K562 (cell line): ENCODE measurements around the gene NAA80. TPM values are rescaled to one million over a fixed set of nuclear protein-coding genes. Genes with fewer than 3 reads are reported as not detected.

Experiments
- ATAC-seq: fragments of 200-7000 bp; cut with Tn5 transposase; 3 replicates; pipeline ENCODE4 v1.9.1; 2020; ENCODE audit warnings: moderate library complexity
- BruUV-seq: library from RNA; stranded (reverse); fragments of 400-500 nt; replicated peaks from 2 replicates; lab custom pipeline; 2021; lab: Mats Ljungman, UMichigan
- CTCF ChIA-PET: fragments of 300-600 bp; formaldehyde crosslinking; extraction: SDS; loops from one replicate; lab custom pipeline; 2021; ENCODE audit warnings: low intra/inter-chr PET ratio; lab: Yijun Ruan, JAX
- POLR2A ChIA-PET: fragments of 300-600, 350-650 bp; sonication (Branson Sonifier 250); formaldehyde crosslinking; extraction: SDS; loops from one replicate; lab custom pipeline; 2021; ENCODE audit warnings: antibody characterized with exemption, inconsistent platforms; lab: Yijun Ruan, JAX
- DNase-seq, 4 experiments: peaks; one replicate each; pipeline versions ENCODE4 v3.0.0 to v3.0.0-alpha.2; 2011 to 2018; ENCODE audit warnings: low spot score in 3 of 4, mixed read lengths in 3 of 4; ENCODE audit errors: extremely low read depth in 1 of 4
- FAIRE-seq: peaks from 2 replicates; lab custom pipeline; 2011; peaks lifted over from hg19 to GRCh38; lab: Jason Lieb, UNC
- H2AFZ ChIP-seq: 2 replicates; pipeline ENCODE4 v1.6.0; 2011; ENCODE audit warnings: low read depth, low read length, control low read depth, inconsistent platforms
- H3K27ac ChIP-seq: fragments of 200-600 bp; 3 replicates; pipeline ENCODE4 v1.8.0; 2011; ENCODE audit warnings: low read depth, mild to moderate bottlenecking, control low read depth, inconsistent platforms, low read length, moderate library complexity, mixed read lengths; ENCODE audit errors: extremely low read depth
- H3K27me3 ChIP-seq, 2 experiments: fragments of 300-600 bp in 1 of 2; 2 replicates in 1 of 2; 3 replicates in 1 of 2; pipeline versions ENCODE4 v1.6.0 to v1.8.0; 2011; ENCODE audit warnings: inconsistent platforms in 2 of 2, low read length in 2 of 2, mild to moderate bottlenecking in 1 of 2, mixed read lengths in 1 of 2, moderate library complexity in 1 of 2; ENCODE audit not compliant: control insufficient read depth in 2 of 2, insufficient read depth in 2 of 2
- H3K36me3 ChIP-seq: fragments of 300-600 bp; 3 replicates; pipeline ENCODE4 v1.8.0; 2011; ENCODE audit warnings: mild to moderate bottlenecking, low read length, inconsistent platforms; ENCODE audit not compliant: control insufficient read depth, insufficient read depth
- H3K4me1 ChIP-seq, 2 experiments: fragments of 200-600 bp in 1 of 2; replicated peaks in 1 of 2; 2 replicates in 1 of 2; 3 replicates in 1 of 2; pipeline versions ENCODE4 v1.5.1 to v1.8.0; 2011; ENCODE audit warnings: inconsistent platforms in 2 of 2, low read length in 2 of 2, mild to moderate bottlenecking in 1 of 2, mixed read lengths in 1 of 2, moderate library complexity in 1 of 2; ENCODE audit not compliant: control insufficient read depth in 2 of 2, insufficient read depth in 2 of 2
- H3K4me2 ChIP-seq: 2 replicates; pipeline ENCODE4 v1.6.1; 2011; ENCODE audit warnings: low read length, control low read depth, inconsistent platforms, mixed read lengths; ENCODE audit not compliant: insufficient read depth
- H3K4me3 ChIP-seq: fragments of 200-600 bp; sonication (generic), shearing (Covaris generic); 2 replicates; pipeline ENCODE4 v1.5.1; 2016; ENCODE audit warnings: control low read depth, inconsistent platforms
- H3K79me2 ChIP-seq: fragments of 200-600 bp; 3 replicates; pipeline ENCODE4 v1.8.0; 2011; ENCODE audit warnings: low read length, inconsistent platforms; ENCODE audit not compliant: control insufficient read depth, insufficient read depth
- H3K9ac ChIP-seq, 2 experiments: 2 replicates each; pipeline versions ENCODE4 v1.6.0 to v1.6.1; 2011; ENCODE audit warnings: low read depth in 2 of 2, low read length in 2 of 2, control low read depth in 1 of 2, inconsistent platforms in 1 of 2, mild to moderate bottlenecking in 1 of 2, mixed read lengths in 1 of 2; ENCODE audit not compliant: insufficient read depth in 1 of 2
- H3K9me1 ChIP-seq: one replicate; pipeline ENCODE4 v1.6.0; 2011; ENCODE audit warnings: inconsistent platforms, mild to moderate bottlenecking, low read length, moderate library complexity; ENCODE audit not compliant: control insufficient read depth, insufficient read depth
- H3K9me3 ChIP-seq: replicated peaks from 2 replicates; pipeline ENCODE4 v1.5.1; 2011; ENCODE audit warnings: low read depth, low read length, inconsistent platforms; ENCODE audit not compliant: control insufficient read depth, insufficient read depth
- H4K20me1 ChIP-seq: replicated peaks from 2 replicates; pipeline ENCODE4 v1.6.1; 2011; ENCODE audit warnings: low read length, inconsistent platforms, mixed read lengths; ENCODE audit not compliant: control insufficient read depth, insufficient read depth
- COPS2 ChIP-seq: fragments of 450-650 bp; conservative IDR thresholded peaks from 2 replicates; pipeline ENCODE4 v1.6.1; 2016; ENCODE audit warnings: mild to moderate bottlenecking, moderate library complexity
- EGR1 ChIP-seq: fragments of 450-650 bp; conservative IDR thresholded peaks from 2 replicates; pipeline ENCODE4 v1.6.1; 2017; ENCODE audit warnings: mild to moderate bottlenecking
- EWSR1 ChIP-seq: fragments of 450-650 bp; IDR thresholded peaks from 2 replicates; pipeline ENCODE4 v1.6.1; 2018; ENCODE audit warnings: borderline replicate concordance, mild to moderate bottlenecking, low read depth, moderate library complexity; ENCODE audit not compliant: partially characterized antibody
- FOS ChIP-seq: IDR thresholded peaks from 3 replicates; pipeline ENCODE4 v1.6.1; 2011; ENCODE audit not compliant: insufficient read length; ENCODE audit errors: extremely low read depth
- FUS ChIP-seq: fragments of 200-400 bp; formaldehyde crosslinking; optimal IDR thresholded peaks from 2 replicates; pipeline ENCODE3; 2017; ENCODE audit warnings: low read depth, low read length
- HNRNPK ChIP-seq: fragments of 200-400 bp; formaldehyde crosslinking; IDR thresholded peaks from one replicate; pipeline ENCODE4 v1.6.1; 2018; ENCODE audit warnings: mild to moderate bottlenecking, low read depth, low read length; ENCODE audit not compliant: poor library complexity, severe bottlenecking
- IRF2 ChIP-seq: sonication (generic); formaldehyde crosslinking; IDR thresholded peaks from 2 replicates; pipeline ENCODE4 v1.8.1; 2022; ENCODE audit warnings: mild to moderate bottlenecking, missing genetic modification reagents
- MCM5 ChIP-seq: fragments of 450-650 bp; IDR thresholded peaks from 2 replicates; pipeline ENCODE4 v1.6.1; 2016; ENCODE audit warnings: low read depth
- TCF3 ChIP-seq: sonication (generic); formaldehyde crosslinking; IDR thresholded peaks from 2 replicates; pipeline ENCODE4 v1.4.0; 2020; ENCODE audit warnings: mild to moderate bottlenecking, missing genetic modification reagents
- ZNF282 ChIP-seq: sonication (generic); formaldehyde crosslinking; IDR thresholded peaks from 2 replicates; pipeline ENCODE4 v1.8.1; 2023; ENCODE audit warnings: missing genetic modification reagents
- WGBS: fragments of 100-300 bp; shearing (Covaris generic); methylation state at CpG from one replicate; pipeline ENCODE4 v1.1.6; 2016; ENCODE audit warnings: low coverage, mixed read lengths; ENCODE audit not compliant: insufficient coverage; ENCODE audit errors: missing lambda C conversion rate; 5-methylcytosine and 5-hydroxymethylcytosine counted together
- in situ Hi-C: fragments of 300-500 bp; cut with MboI; formaldehyde crosslinking; loops from 4 replicates; pipeline ENCODE4 v1.15.0; 2018; ENCODE audit warnings: inconsistent platforms, mixed read lengths
- intact Hi-C: fragments of 100-400 bp; cut with micrococcal nuclease; formaldehyde crosslinking; loops from 2 replicates; pipeline ENCODE4 v1.14.2; 2022
- polyA plus RNA-seq, 8 experiments: library from polyadenylated mRNA; depleted of rRNA in 4 of 8; stranded (reverse) in 5 of 8; unstranded in 3 of 8; fragments of >200 nt; fragmentation: Nextera tagmentation in 2 of 8; fragmentation: Illumina TruSeq in 1 of 8; extraction: Ambion mirVana in 2 of 8; extraction: Trizol in 1 of 8; gene quantifications; 2 replicates each; pipeline versions ENCODE4 v1.2.1 to v1.2.3, GENCODE V29; 2011 to 2014; ENCODE audit warnings: inconsistent platforms in 1 of 8, missing spikeins in 1 of 8
- total RNA-seq, 7 experiments: library from RNA; depleted of rRNA in 6 of 7; stranded (reverse); fragments of >200 nt in 6 of 7; fragmentation: Illumina TruSeq in 2 of 7; extraction: Trizol in 2 of 7; gene quantifications; 2 replicates each; pipeline versions ENCODE4 v1.2.1 to v1.2.3, GENCODE V29; 2011 to 2021; ENCODE audit warnings: low replicate concordance in 1 of 7
- TF ChIP-seq, protein P1 (sequence below): fragments of 450-650 bp; IDR thresholded peaks from 2 replicates; pipeline ENCODE4 v1.6.1; 2018; ENCODE audit warnings: mild to moderate bottlenecking, low read depth; ENCODE audit not compliant: partially characterized antibody

Gene NAA80
- total and polyA plus RNA-seq, 9 of the 15 experiments (the other 6 are each of a cell fraction or from before 2014, with no cell fraction given), result 0.82 to 24.0 (median 8.6) TPM

DNA sequence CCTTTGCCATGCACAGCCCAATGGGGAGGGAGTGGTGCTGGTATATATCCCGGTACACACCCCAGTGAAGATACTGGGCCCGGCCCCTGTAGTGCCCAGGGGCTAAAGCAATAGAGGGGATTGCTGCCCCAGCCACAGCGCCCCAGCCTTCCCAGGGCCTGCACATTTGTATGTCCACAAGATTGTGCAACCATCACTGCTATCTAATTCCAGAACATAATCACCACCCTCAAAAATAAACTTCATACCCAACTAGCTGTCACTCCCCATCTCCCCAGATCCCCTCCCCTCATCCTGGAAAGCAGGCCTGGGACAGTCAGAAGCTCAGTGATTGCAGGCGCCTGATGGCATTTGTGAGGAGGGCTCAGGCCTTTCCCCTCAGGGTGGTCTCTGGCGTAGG is 49.7 kb downstream of the NAA80 start:
- H3K79me2 ChIP-seq, result peaks cover 21% of the 10 kb centered on the region
- H3K4me2 ChIP-seq, result no peak overlapping the region
- in situ Hi-C loops (no loop called here), intact Hi-C loops (no loop called here)
- H3K9ac ChIP-seq, result peak overlapping the region in 1 of 2 experiments; percentile 20; a peak in 1 of 4 replicates
- DNase-seq, result no peak
- H2AFZ ChIP-seq, result no peak overlapping the region
- peaks cover 4% of the 10 kb centered on the region; the same call in 1 of the 3 replicates for H3K36me3 ChIP-seq
- no peaks in the 10 kb centered on the region for H3K9me3 ChIP-seq
- H3K27me3 ChIP-seq, result no peaks in the 10 kb centered on the region
- POLR2A ChIA-PET, result interaction anchor here (1.3 kb wide), 1 partner anchor 14 kb away, joined by 4 read pairs; the partner anchor contains the start of gene GNAI2
- CTCF ChIA-PET, result no interaction called here
- no peak overlapping the region for H3K27ac ChIP-seq
- H4K20me1 ChIP-seq, result no peaks in the 10 kb centered on the region
- TF ChIP-seq HNRNPK (no peak), EWSR1 (no peak), COPS2 (no peak), MCM5 (no peak), IRF2 (CRISPR knock-in tag) (no peak), ZNF282 (CRISPR knock-in tag) (no peak), EGR1 (no peak), FOS (no peak), FUS (no peak), TCF3 (no peak)
- TF ChIP-seq, protein P1, sequence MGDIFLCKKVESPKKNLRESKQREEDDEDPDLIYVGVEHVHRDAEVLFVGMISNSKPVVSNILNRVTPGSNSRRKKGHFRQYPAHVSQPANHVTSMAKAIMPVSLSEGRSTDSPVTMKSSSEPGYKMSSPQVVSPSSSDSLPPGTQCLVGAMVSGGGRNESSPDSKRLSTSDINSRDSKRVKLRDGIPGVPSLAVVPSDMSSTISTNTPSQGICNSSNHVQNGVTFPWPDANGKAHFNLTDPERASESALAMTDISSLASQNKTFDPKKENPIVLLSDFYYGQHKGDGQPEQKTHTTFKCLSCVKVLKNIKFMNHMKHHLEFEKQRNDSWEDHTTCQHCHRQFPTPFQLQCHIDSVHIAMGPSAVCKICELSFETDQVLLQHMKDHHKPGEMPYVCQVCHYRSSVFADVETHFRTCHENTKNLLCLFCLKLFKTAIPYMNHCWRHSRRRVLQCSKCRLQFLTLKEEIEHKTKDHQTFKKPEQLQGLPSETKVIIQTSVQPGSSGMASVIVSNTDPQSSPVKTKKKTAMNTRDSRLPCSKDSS, result no peak
- no TSS peak for BruUV-seq
- H3K9me1 ChIP-seq, result no peaks in the 10 kb centered on the region
- H3K4me1 ChIP-seq, result peaks cover 21 to 34% of the 10 kb centered on the region in 2 experiments
- no peak for FAIRE-seq
- no peak overlapping the region for H3K4me3 ChIP-seq
- WGBS, result 85% methylated on average over 4 of the region's 5 CpGs
- no peak for ATAC-seq
